ENCODE results near the gene ATAD1.
"Not testable (repeated sequence)": the region's sequence is repeated elsewhere in the genome, so short reads cannot be mapped to it uniquely, and the experiment has no call there.

GRCh38 chr10:87801813-87802435 lies 16.1 kb downstream of the ATAD1 start:
- TF ChIP-seq, protein P1, sequence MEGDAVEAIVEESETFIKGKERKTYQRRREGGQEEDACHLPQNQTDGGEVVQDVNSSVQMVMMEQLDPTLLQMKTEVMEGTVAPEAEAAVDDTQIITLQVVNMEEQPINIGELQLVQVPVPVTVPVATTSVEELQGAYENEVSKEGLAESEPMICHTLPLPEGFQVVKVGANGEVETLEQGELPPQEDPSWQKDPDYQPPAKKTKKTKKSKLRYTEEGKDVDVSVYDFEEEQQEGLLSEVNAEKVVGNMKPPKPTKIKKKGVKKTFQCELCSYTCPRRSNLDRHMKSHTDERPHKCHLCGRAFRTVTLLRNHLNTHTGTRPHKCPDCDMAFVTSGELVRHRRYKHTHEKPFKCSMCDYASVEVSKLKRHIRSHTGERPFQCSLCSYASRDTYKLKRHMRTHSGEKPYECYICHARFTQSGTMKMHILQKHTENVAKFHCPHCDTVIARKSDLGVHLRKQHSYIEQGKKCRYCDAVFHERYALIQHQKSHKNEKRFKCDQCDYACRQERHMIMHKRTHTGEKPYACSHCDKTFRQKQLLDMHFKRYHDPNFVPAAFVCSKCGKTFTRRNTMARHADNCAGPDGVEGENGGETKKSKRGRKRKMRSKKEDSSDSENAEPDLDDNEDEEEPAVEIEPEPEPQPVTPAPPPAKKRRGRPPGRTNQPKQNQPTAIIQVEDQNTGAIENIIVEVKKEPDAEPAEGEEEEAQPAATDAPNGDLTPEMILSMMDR (conservative IDR thresholded peaks at IDR 0.05), result not testable (repeated sequence)
- TF ChIP-seq EZH2 (IDR thresholded peaks at IDR 0.05; ENCODE audit: low read depth), result not testable (repeated sequence)
